Measurements from ENCODE around the gene ESRP2. TPM values are rescaled to one million over a fixed set of nuclear protein-coding genes. Genes with fewer than 3 reads are reported as not detected.
A peak's percentile ranks its signal among the peaks of the same experiment; 100 is the strongest.

ESRP2 gene
- total RNA-seq, 1 donor from 2014 or later = 82.3 TPM

GRCh38 chr16:68236826-68237242, 907 bp upstream of the ESRP2 start:
- H3K4me1 Mint-ChIP-seq (ENCODE audit: low read depth) = peaks cover 28% of the 10 kb centered on the region
- H3K36me3 Mint-ChIP-seq (ENCODE audit: insufficient read depth) = peaks cover 9% of the 10 kb centered on the region
- H3K4me3 Mint-ChIP-seq (ENCODE audit: low read depth) = peak overlapping the region; percentile 87
- peaks cover 3% of the 10 kb centered on the region for H3K9me3 Mint-ChIP-seq (ENCODE audit: low read depth)
- H3K27me3 Mint-ChIP-seq = no peaks in the 10 kb centered on the region
- DNase-seq (ENCODE audit: low spot score, unreplicated experiment) = no peak
- H3K27ac Mint-ChIP-seq = peak overlapping the region; percentile 98
- TF ChIP-seq, protein P1, sequence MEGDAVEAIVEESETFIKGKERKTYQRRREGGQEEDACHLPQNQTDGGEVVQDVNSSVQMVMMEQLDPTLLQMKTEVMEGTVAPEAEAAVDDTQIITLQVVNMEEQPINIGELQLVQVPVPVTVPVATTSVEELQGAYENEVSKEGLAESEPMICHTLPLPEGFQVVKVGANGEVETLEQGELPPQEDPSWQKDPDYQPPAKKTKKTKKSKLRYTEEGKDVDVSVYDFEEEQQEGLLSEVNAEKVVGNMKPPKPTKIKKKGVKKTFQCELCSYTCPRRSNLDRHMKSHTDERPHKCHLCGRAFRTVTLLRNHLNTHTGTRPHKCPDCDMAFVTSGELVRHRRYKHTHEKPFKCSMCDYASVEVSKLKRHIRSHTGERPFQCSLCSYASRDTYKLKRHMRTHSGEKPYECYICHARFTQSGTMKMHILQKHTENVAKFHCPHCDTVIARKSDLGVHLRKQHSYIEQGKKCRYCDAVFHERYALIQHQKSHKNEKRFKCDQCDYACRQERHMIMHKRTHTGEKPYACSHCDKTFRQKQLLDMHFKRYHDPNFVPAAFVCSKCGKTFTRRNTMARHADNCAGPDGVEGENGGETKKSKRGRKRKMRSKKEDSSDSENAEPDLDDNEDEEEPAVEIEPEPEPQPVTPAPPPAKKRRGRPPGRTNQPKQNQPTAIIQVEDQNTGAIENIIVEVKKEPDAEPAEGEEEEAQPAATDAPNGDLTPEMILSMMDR (IDR thresholded peaks at IDR 0.05; ENCODE audit: unreplicated experiment) = no peak

- H3K4me1 Mint-ChIP-seq (ENCODE audit: low read depth) = peaks cover 28% of the 10 kb centered on the region
- peak; percentile 67 for DNase-seq (ENCODE audit: low spot score, unreplicated experiment)
- H3K4me3 Mint-ChIP-seq (ENCODE audit: low read depth) = peak overlapping the region; percentile 87
- H3K9me3 Mint-ChIP-seq (ENCODE audit: low read depth) = peaks cover 3% of the 10 kb centered on the region
- peaks cover 9% of the 10 kb centered on the region for H3K36me3 Mint-ChIP-seq (ENCODE audit: insufficient read depth)
- H3K27me3 Mint-ChIP-seq = no peaks in the 10 kb centered on the region
- TF ChIP-seq, protein P1 (IDR thresholded peaks at IDR 0.05; ENCODE audit: unreplicated experiment) = no peak
- peak overlapping the region; percentile 98 for H3K27ac Mint-ChIP-seq
Observed at GRCh38 chr16:68236137-68236825, 354 bp upstream of the ESRP2 start.

DNA sequence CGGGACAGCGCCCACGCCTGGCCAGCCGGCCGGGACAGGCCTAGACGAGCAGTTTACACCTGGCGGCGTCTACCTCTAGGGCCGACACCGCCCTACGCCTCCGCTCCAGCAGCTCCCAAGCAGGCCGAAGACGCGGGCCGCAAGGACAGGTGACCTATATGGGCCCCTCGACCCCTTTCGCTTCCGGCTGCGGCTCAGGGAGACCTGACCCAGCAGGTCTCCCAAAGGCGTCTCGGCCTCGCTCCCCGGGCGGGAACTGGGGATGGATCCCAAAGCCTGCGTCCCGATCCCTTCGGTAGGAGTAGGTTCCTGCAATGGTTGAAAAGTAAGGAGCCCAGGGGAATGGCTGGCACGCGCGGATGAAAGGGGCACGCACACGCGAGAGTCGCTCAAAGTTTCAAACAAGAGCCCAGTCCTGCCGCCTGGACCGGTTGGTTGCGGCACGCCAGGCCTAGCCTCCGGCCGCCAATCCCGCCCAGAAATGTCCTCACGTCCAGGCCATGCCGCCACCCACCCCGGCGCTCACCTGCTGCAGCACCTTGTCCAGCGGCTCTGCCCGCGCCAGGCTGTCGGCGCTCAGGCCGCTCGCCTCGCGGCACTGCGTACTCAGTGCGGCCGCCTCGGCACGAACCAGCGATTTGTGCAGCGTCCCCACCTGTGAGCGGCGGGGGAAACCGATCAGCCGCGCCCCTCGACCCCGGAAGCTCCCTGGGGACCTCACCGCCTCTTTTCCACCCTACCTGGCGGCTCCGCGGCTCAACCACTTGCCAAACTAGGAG, 630 bp downstream of the ESRP2 start:
- Mint-ChIP-seq H3K36me3 (ENCODE audit: insufficient read depth) (peaks cover 13% of the 10 kb centered on the region), H3K9me3 (ENCODE audit: low read depth) (peaks cover 3% of the 10 kb centered on the region), H3K27me3 (no peaks in the 10 kb centered on the region), H3K27ac (peak overlapping the region; percentile 96), H3K4me1 (ENCODE audit: low read depth) (peaks cover 28% of the 10 kb centered on the region), H3K4me3 (ENCODE audit: low read depth) (peak overlapping the region; percentile 87)
- TF ChIP-seq, protein P1 (IDR thresholded peaks at IDR 0.05; ENCODE audit: unreplicated experiment) = peak; percentile 46
- peak; percentile 42 for DNase-seq (ENCODE audit: low spot score, unreplicated experiment)

DNA sequence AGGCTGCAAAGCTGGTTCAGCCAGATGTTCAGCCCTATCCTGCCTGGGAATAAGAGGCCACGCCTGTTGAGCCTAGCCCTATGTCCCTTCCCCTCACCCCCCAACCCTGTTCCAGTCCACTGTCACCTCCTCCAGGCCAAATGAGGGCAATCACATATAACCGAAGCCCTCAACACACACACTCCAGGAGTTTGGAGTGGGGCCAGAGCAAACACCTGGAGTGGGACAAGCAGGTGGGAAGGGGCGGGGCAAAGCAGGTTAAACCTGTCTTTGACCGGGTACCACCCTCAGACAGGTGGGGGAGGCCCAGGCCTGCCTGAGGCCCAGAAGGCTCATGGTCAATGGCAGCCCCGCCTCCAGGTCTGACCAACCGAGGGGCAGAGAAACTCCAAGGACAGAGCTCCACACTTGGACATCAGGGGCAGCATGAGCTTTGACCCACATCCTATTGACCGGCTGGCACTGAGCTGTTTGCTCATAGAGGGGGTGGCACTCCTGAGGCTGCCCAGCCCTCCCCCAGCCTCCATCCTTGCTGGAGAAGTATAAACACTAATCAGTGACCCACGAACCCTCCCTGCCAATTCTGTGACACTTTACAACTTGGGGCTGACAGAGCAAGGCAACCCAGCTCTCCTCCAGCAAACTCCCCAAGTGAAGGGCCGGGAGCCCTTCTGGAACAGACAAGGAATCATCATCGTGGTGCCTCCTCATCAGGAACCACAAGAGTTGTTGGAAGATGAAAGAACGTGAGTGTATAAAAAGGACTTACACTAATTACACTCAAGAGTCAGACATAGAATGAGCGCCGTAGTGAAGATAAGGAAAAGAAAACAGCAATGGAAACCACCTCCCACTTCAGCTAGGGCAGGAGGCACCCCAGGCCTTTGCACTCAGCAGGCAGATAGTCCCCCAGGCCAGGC, 1.5 kb downstream of the ESRP2 start:
- H3K9me3 Mint-ChIP-seq (ENCODE audit: low read depth) = peaks cover 3% of the 10 kb centered on the region
- DNase-seq (ENCODE audit: low spot score, unreplicated experiment) = peak; percentile 82
- H3K27me3 Mint-ChIP-seq = no peaks in the 10 kb centered on the region
- H3K27ac Mint-ChIP-seq = peak overlapping the region; percentile 96
- peaks cover 28% of the 10 kb centered on the region for H3K4me1 Mint-ChIP-seq (ENCODE audit: low read depth)
- peaks cover 15% of the 10 kb centered on the region for H3K36me3 Mint-ChIP-seq (ENCODE audit: insufficient read depth)
- H3K4me3 Mint-ChIP-seq (ENCODE audit: low read depth) = peak overlapping the region; percentile 87
- TF ChIP-seq, protein P1 (IDR thresholded peaks at IDR 0.05; ENCODE audit: unreplicated experiment) = no peak

GRCh38 chr16:68233835-68234187, 2.1 kb downstream of the ESRP2 start:
- H3K27ac Mint-ChIP-seq = peak overlapping the region; percentile 96
- TF ChIP-seq, protein P1 (IDR thresholded peaks at IDR 0.05; ENCODE audit: unreplicated experiment) = no peak
- peaks cover 28% of the 10 kb centered on the region for H3K4me1 Mint-ChIP-seq (ENCODE audit: low read depth)
- DNase-seq (ENCODE audit: low spot score, unreplicated experiment) = no peak
- no peaks in the 10 kb centered on the region for H3K27me3 Mint-ChIP-seq
- peaks cover 17% of the 10 kb centered on the region for H3K36me3 Mint-ChIP-seq (ENCODE audit: insufficient read depth)
- H3K9me3 Mint-ChIP-seq (ENCODE audit: low read depth) = peaks cover 2% of the 10 kb centered on the region
- peak overlapping the region; percentile 87 for H3K4me3 Mint-ChIP-seq (ENCODE audit: low read depth)
